SK-N-SH (cell line): ENCODE measurements around the gene NFIA. TPM values are rescaled to one million over a fixed set of nuclear protein-coding genes. Genes with fewer than 3 reads are reported as not detected.

Experiments used
- CTCF ChIA-PET: fragments of 300-600, 350-600 bp; formaldehyde crosslinking; extraction: SDS; loops from one replicate; lab custom pipeline; 2021; lab: Yijun Ruan, JAX
- POLR2A ChIA-PET: fragments of 350-600 bp; sonication (Branson Sonifier 250); formaldehyde crosslinking; extraction: SDS; loops from one replicate; lab custom pipeline; 2020; ENCODE audit warnings: antibody characterized with exemption, inconsistent platforms; lab: Yijun Ruan, JAX
- DNase-seq: peaks from one replicate; pipeline ENCODE4 v3.0.0; 2012
- H2AFZ ChIP-seq: fragments of 200-600 bp; sonication (generic); 2 replicates; pipeline ENCODE4 v1.8.1; 2016; ENCODE audit warnings: antibody characterized with exemption, mild to moderate bottlenecking, low read depth
- H3F3A ChIP-seq: fragments of 200-600 bp; sonication (generic); replicated peaks from 2 replicates; pipeline ENCODE3; 2016; ENCODE audit warnings: antibody characterized with exemption, mild to moderate bottlenecking; ENCODE audit not compliant: insufficient read depth
- H3K27ac ChIP-seq, 2 experiments: fragments of 200-500 bp in 1 of 2; fragments of 200-600 bp in 1 of 2; sonication (Bioruptor generic) in 1 of 2; sonication (generic), shearing (Covaris generic) in 1 of 2; 2 replicates each; pipeline versions ENCODE4 v1.5.1 to v1.6.1; 2014 to 2016; ENCODE audit warnings: low read depth in 2 of 2, inconsistent platforms in 1 of 2, low read length in 1 of 2, mild to moderate bottlenecking in 1 of 2, mixed read lengths in 1 of 2
- H3K27me3 ChIP-seq: fragments of 200-600 bp; sonication (generic), shearing (Covaris generic); 2 replicates; pipeline ENCODE4 v1.6.1; 2016; ENCODE audit warnings: mixed run types; ENCODE audit not compliant: insufficient read depth
- H3K36me3 ChIP-seq, 2 experiments: fragments of 200-500 bp in 1 of 2; fragments of 200-600 bp in 1 of 2; sonication (Bioruptor generic) in 1 of 2; sonication (generic) in 1 of 2; replicated peaks in 1 of 2; 2 replicates each; pipeline versions ENCODE3 to v1.5.1; 2014 to 2016; ENCODE audit warnings: low read length in 1 of 2, mild to moderate bottlenecking in 1 of 2; ENCODE audit not compliant: insufficient read depth in 2 of 2, control insufficient read depth in 1 of 2
- H3K4me1 ChIP-seq, 2 experiments: fragments of 200-500 bp in 1 of 2; fragments of 200-600 bp in 1 of 2; sonication (Bioruptor generic) in 1 of 2; sonication (generic), shearing (Covaris generic) in 1 of 2; 2 replicates each; pipeline versions ENCODE4 v1.5.1 to v1.6.1; 2014 to 2016; ENCODE audit warnings: low read depth in 1 of 2, low read length in 1 of 2, mixed run types in 1 of 2; ENCODE audit not compliant: insufficient read depth in 2 of 2, control insufficient read depth in 1 of 2
- H3K4me2 ChIP-seq: fragments of 200-600 bp; sonication (generic), shearing (Covaris generic); 2 replicates; pipeline ENCODE4 v1.6.1; 2017; ENCODE audit warnings: mixed run types
- H3K4me3 ChIP-seq, 2 experiments: fragments of 200-500 bp in 1 of 2; fragments of 200-600 bp in 1 of 2; sonication (Bioruptor generic) in 1 of 2; sonication (generic), shearing (Covaris generic) in 1 of 2; 2 replicates each; pipeline versions ENCODE4 v1.5.1 to v1.8.1; 2014 to 2016; ENCODE audit warnings: low read depth in 2 of 2, inconsistent platforms in 1 of 2, low read length in 1 of 2, mild to moderate bottlenecking in 1 of 2, mixed read lengths in 1 of 2, moderate library complexity in 1 of 2
- H3K79me2 ChIP-seq: fragments of 200-600 bp; sonication (generic); 2 replicates; pipeline ENCODE4 v1.8.1; 2017; ENCODE audit warnings: mild to moderate bottlenecking; ENCODE audit not compliant: insufficient read depth
- H3K9ac ChIP-seq: fragments of 200-600 bp; sonication (generic); 2 replicates; pipeline ENCODE4 v1.6.1; 2017; ENCODE audit warnings: mixed run types
- H3K9me2 ChIP-seq: fragments of 200-600 bp; sonication (generic); 2 replicates; pipeline ENCODE4 v1.6.1; 2017; ENCODE audit warnings: mixed run types
- H3K9me3 ChIP-seq: fragments of 200-600 bp; sonication (generic); 2 replicates; pipeline ENCODE4 v1.6.1; 2017; ENCODE audit warnings: mixed run types, mild to moderate bottlenecking, moderate library complexity
- H4K20me1 ChIP-seq: fragments of 200-600 bp; sonication (generic); 2 replicates; pipeline ENCODE4 v1.6.1; 2017; ENCODE audit warnings: mild to moderate bottlenecking, mixed run types; ENCODE audit not compliant: insufficient read depth
- ELF1 ChIP-seq: IDR thresholded peaks from 2 replicates; pipeline ENCODE4 v1.4.0; 2012
- FOXJ3 ChIP-seq: sonication (generic); formaldehyde crosslinking; IDR thresholded peaks from 2 replicates; pipeline ENCODE4 v1.5.1; 2020; ENCODE audit warnings: mild to moderate bottlenecking, missing genetic modification reagents
- FOXM1 ChIP-seq: IDR thresholded peaks from 2 replicates; pipeline ENCODE4 v1.4.0; 2012; ENCODE audit warnings: low read depth, mild to moderate bottlenecking
- GABPA ChIP-seq: IDR thresholded peaks from 2 replicates; pipeline ENCODE4 v1.4.0; 2012; ENCODE audit warnings: low read depth, mild to moderate bottlenecking
- GATA2 ChIP-seq: sonication (generic); formaldehyde crosslinking; IDR thresholded peaks from 2 replicates; pipeline ENCODE4 v1.5.0; 2020; ENCODE audit warnings: mild to moderate bottlenecking, missing genetic modification reagents
- MEF2A ChIP-seq: IDR thresholded peaks from 2 replicates; pipeline ENCODE4 v1.4.0; 2012; ENCODE audit warnings: low read depth, borderline replicate concordance
- MXI1 ChIP-seq: IDR thresholded peaks from 2 replicates; pipeline ENCODE4 v1.6.1; 2012; ENCODE audit warnings: mild to moderate bottlenecking, low read depth, low read length, improper control_type of control experiment
- NFIC ChIP-seq: IDR thresholded peaks from 2 replicates; pipeline ENCODE4 v1.4.0; 2012; ENCODE audit warnings: borderline replicate concordance
- POLR2AphosphoS5 ChIP-seq: IDR thresholded peaks from 2 replicates; pipeline ENCODE4 v1.6.1; 2012; ENCODE audit warnings: low read depth, low read length
- RAD21 ChIP-seq: IDR thresholded peaks from 2 replicates; pipeline ENCODE4 v1.6.1; 2012; ENCODE audit warnings: mild to moderate bottlenecking, low read length
- RCOR1 ChIP-seq: fragments of 150-350 bp; IDR thresholded peaks from 2 replicates; pipeline ENCODE4 v1.6.1; 2017; ENCODE audit warnings: antibody characterized with exemption, low read length
- RFX5 ChIP-seq: IDR thresholded peaks from 2 replicates; pipeline ENCODE4 v1.6.1; 2012; ENCODE audit warnings: mild to moderate bottlenecking, improper control_type of control experiment, low read length
- SIN3A ChIP-seq: IDR thresholded peaks from 2 replicates; pipeline ENCODE4 v1.6.1; 2012; ENCODE audit warnings: low read depth, mild to moderate bottlenecking, low read length, moderate library complexity, borderline replicate concordance
- TAF1 ChIP-seq: IDR thresholded peaks from 2 replicates; pipeline ENCODE4 v1.6.1; 2012; ENCODE audit warnings: low read depth, mild to moderate bottlenecking, low read length, moderate library complexity, borderline replicate concordance
- YY1 ChIP-seq: IDR thresholded peaks from 2 replicates; pipeline ENCODE4 v1.4.0; 2012; ENCODE audit warnings: low read depth, mild to moderate bottlenecking
- WGBS: methylation state at CpG from one replicate; pipeline ENCODE4 v1.1.6; 2017; ENCODE audit warnings: low lambda C conversion rate; 5-methylcytosine and 5-hydroxymethylcytosine counted together
- polyA plus RNA-seq, 3 experiments: library from polyadenylated mRNA; depleted of rRNA; stranded (reverse); fragments of >200 nt; gene quantifications; 2 replicates each; pipeline ENCODE4 v1.2.3, GENCODE V29; 2012
- TF ChIP-seq, protein P1 (sequence below): fragments of 200-600 bp; sonication (generic); IDR thresholded peaks from 2 replicates; pipeline ENCODE4 v1.6.1; 2017; ENCODE audit warnings: antibody characterized with exemption, mild to moderate bottlenecking, moderate library complexity
- TF ChIP-seq, protein P2 (sequence below): IDR thresholded peaks from 2 replicates; pipeline ENCODE4; 2012
- TF ChIP-seq, protein P3 (sequence below): IDR thresholded peaks from 2 replicates; pipeline ENCODE4 v1.6.1; 2012; ENCODE audit warnings: mild to moderate bottlenecking, low read depth, low read length, moderate library complexity
- TF ChIP-seq, protein P4 (sequence below): IDR thresholded peaks from 2 replicates; pipeline ENCODE4 v1.4.0; 2012; ENCODE audit warnings: low read depth, borderline replicate concordance

The NFIA gene
- polyA plus RNA-seq, 1 of the 3 experiments (the other 2 are of a cell fraction), result 3.3 TPM

DNA sequence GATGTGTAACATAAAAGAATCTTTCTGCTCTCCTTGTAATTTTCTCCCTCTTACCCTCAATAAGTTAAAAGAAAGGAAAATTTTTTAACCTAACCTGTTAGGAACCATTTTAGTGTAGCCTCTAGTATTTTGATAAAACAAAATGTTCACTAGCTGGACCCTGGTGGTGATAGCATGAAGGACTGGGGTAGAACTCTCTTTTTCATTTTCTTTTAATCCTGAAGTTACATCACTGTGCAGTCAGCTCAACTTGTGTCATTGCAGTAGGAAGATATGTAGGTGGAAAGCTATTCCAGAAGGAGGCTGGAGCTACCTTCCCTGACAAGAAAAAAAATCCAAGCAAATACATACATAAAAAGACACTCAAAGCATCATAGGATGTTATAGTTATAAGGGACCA lies 39.3 kb downstream of the NFIA start:
- H3K27me3 ChIP-seq, result no peaks in the 10 kb centered on the region
- H3K4me1 ChIP-seq, result peaks cover 18 to 25% of the 10 kb centered on the region in 2 experiments; a peak in 3 of 4 replicates
- no peak for TF ChIP-seq FOXJ3 (CRISPR knock-in tag)
- TF ChIP-seq MXI1, result no peak
- TF ChIP-seq, protein P1, sequence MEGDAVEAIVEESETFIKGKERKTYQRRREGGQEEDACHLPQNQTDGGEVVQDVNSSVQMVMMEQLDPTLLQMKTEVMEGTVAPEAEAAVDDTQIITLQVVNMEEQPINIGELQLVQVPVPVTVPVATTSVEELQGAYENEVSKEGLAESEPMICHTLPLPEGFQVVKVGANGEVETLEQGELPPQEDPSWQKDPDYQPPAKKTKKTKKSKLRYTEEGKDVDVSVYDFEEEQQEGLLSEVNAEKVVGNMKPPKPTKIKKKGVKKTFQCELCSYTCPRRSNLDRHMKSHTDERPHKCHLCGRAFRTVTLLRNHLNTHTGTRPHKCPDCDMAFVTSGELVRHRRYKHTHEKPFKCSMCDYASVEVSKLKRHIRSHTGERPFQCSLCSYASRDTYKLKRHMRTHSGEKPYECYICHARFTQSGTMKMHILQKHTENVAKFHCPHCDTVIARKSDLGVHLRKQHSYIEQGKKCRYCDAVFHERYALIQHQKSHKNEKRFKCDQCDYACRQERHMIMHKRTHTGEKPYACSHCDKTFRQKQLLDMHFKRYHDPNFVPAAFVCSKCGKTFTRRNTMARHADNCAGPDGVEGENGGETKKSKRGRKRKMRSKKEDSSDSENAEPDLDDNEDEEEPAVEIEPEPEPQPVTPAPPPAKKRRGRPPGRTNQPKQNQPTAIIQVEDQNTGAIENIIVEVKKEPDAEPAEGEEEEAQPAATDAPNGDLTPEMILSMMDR, result no peak
- no peak for TF ChIP-seq RFX5
- TF ChIP-seq RAD21, result no peak
- no peak for TF ChIP-seq YY1
- no peak for TF ChIP-seq POLR2AphosphoS5
- no peak for TF ChIP-seq FOXM1
- no peak overlapping the region for H3K4me3 ChIP-seq
- peaks cover 7% of the 10 kb centered on the region; the same call in 1 of the 2 replicates for H3K79me2 ChIP-seq
- no peaks in the 10 kb centered on the region for H3F3A ChIP-seq
- no peaks in the 10 kb centered on the region for H3K36me3 ChIP-seq
- no peak overlapping the region for H2AFZ ChIP-seq
- H3K27ac ChIP-seq, result no peak overlapping the region
- H3K4me2 ChIP-seq, result no peak overlapping the region
- no peak overlapping the region for H3K9ac ChIP-seq
- ChIA-PET POLR2A (no interaction called here), CTCF (interaction anchor here (0.7 to 1.9 kb wide), 4 partner anchors 9 to 152 kb away, joined by 3 to 7 read pairs (median 4); no protein-coding TSS in a partner anchor)
- H3K9me2 ChIP-seq, result no peaks in the 10 kb centered on the region
- H3K9me3 ChIP-seq, result no peaks in the 10 kb centered on the region
- DNase-seq, result no peak
- no peaks in the 10 kb centered on the region for H4K20me1 ChIP-seq

DNA sequence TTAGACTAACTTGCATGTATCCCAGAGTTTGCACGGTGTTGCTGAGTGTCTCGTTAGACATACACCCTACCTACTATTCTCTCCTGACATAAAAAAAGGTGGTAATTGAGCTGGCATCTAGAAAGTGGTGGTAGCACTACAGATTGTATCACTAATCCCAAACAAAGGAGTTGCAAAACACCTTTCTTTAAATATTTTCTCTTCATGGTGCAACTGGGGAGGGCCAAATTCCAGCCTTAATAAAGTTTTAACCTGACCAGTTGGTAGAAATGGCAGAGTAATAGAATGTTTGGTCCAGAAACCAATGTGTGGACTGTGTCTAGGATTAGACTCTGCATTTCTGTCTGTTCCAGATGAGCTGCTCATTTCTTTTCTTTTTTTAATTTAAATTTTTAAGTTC lies 40.0 kb downstream of the NFIA start:
- H3K9ac ChIP-seq, result no peak overlapping the region
- no peak overlapping the region for H3K27ac ChIP-seq
- no peak overlapping the region for H2AFZ ChIP-seq
- H3K9me3 ChIP-seq, result no peaks in the 10 kb centered on the region
- no peaks in the 10 kb centered on the region for H4K20me1 ChIP-seq
- DNase-seq, result no peak
- H3K4me2 ChIP-seq, result no peak overlapping the region
- ChIA-PET CTCF (interaction anchor here (0.6 to 1.9 kb wide), 2 partner anchors 21 to 357 kb away, joined by 3 to 4 read pairs; no protein-coding TSS in a partner anchor), POLR2A (no interaction called here)
- whole genome bisulfite sequencing, result 94% methylated on average over 2 of the region's 2 CpGs
- H3K27me3 ChIP-seq, result no peaks in the 10 kb centered on the region
- H3K79me2 ChIP-seq, result peaks cover 7% of the 10 kb centered on the region; the same call in 1 of the 2 replicates
- no peaks in the 10 kb centered on the region for H3K9me2 ChIP-seq
- H3F3A ChIP-seq, result no peaks in the 10 kb centered on the region
- no peak overlapping the region for H3K4me3 ChIP-seq
- no peaks in the 10 kb centered on the region for H3K36me3 ChIP-seq
- peaks cover 18 to 21% of the 10 kb centered on the region in 2 experiments; a peak in 3 of 4 replicates for H3K4me1 ChIP-seq
- TF ChIP-seq, protein P2, sequence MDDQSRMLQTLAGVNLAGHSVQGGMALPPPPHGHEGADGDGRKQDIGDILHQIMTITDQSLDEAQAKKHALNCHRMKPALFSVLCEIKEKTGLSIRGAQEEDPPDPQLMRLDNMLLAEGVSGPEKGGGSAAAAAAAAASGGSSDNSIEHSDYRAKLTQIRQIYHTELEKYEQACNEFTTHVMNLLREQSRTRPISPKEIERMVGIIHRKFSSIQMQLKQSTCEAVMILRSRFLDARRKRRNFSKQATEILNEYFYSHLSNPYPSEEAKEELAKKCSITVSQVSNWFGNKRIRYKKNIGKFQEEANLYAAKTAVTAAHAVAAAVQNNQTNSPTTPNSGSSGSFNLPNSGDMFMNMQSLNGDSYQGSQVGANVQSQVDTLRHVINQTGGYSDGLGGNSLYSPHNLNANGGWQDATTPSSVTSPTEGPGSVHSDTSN, result no peak
- TF ChIP-seq MEF2A, result no peak
- TF ChIP-seq ELF1, result no peak
- no peak for TF ChIP-seq RCOR1
- TF ChIP-seq NFIC, result no peak
- TF ChIP-seq, protein P3, sequence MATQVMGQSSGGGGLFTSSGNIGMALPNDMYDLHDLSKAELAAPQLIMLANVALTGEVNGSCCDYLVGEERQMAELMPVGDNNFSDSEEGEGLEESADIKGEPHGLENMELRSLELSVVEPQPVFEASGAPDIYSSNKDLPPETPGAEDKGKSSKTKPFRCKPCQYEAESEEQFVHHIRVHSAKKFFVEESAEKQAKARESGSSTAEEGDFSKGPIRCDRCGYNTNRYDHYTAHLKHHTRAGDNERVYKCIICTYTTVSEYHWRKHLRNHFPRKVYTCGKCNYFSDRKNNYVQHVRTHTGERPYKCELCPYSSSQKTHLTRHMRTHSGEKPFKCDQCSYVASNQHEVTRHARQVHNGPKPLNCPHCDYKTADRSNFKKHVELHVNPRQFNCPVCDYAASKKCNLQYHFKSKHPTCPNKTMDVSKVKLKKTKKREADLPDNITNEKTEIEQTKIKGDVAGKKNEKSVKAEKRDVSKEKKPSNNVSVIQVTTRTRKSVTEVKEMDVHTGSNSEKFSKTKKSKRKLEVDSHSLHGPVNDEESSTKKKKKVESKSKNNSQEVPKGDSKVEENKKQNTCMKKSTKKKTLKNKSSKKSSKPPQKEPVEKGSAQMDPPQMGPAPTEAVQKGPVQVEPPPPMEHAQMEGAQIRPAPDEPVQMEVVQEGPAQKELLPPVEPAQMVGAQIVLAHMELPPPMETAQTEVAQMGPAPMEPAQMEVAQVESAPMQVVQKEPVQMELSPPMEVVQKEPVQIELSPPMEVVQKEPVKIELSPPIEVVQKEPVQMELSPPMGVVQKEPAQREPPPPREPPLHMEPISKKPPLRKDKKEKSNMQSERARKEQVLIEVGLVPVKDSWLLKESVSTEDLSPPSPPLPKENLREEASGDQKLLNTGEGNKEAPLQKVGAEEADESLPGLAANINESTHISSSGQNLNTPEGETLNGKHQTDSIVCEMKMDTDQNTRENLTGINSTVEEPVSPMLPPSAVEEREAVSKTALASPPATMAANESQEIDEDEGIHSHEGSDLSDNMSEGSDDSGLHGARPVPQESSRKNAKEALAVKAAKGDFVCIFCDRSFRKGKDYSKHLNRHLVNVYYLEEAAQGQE, result no peak
- no peak for TF ChIP-seq GATA2
- no peak for TF ChIP-seq POLR2AphosphoS5
- no peak for TF ChIP-seq YY1
- TF ChIP-seq, protein P4, sequence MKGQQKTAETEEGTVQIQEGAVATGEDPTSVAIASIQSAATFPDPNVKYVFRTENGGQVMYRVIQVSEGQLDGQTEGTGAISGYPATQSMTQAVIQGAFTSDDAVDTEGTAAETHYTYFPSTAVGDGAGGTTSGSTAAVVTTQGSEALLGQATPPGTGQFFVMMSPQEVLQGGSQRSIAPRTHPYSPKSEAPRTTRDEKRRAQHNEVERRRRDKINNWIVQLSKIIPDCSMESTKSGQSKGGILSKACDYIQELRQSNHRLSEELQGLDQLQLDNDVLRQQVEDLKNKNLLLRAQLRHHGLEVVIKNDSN, result no peak
- TF ChIP-seq, protein P1, result no peak
- no peak for TF ChIP-seq RAD21
- TF ChIP-seq SIN3A, result no peak
- no peak for TF ChIP-seq TAF1
- no peak for TF ChIP-seq GABPA
